ENCODE results near the gene RNF144B.

The RNF144B gene

DNA sequence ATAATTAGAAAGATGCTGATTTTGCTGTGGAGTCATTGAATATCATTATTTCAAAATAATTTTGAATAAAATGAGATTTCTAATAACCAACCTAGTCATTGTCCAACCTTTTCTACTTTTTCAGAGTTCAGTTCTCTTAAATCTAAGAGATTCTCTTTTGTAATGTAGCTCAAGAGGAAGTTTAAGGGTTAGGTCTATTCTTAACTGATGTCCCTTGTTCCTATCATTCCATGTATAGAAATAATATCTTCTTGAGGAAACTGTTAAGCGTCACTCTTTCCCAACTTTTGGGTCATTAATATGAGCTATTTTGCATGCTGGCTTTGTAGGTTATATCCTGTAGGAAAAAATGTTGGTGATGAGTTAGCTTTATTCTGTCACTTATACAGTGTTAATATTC, 27.0 kb downstream of the RNF144B start:
- H3K4me3 ChIP-seq (ENCODE audit: control insufficient read depth, low read depth, low read length), result no peak overlapping the region
- no peak for DNase-seq (ENCODE audit: low read depth)
- TF ChIP-seq, protein P1, sequence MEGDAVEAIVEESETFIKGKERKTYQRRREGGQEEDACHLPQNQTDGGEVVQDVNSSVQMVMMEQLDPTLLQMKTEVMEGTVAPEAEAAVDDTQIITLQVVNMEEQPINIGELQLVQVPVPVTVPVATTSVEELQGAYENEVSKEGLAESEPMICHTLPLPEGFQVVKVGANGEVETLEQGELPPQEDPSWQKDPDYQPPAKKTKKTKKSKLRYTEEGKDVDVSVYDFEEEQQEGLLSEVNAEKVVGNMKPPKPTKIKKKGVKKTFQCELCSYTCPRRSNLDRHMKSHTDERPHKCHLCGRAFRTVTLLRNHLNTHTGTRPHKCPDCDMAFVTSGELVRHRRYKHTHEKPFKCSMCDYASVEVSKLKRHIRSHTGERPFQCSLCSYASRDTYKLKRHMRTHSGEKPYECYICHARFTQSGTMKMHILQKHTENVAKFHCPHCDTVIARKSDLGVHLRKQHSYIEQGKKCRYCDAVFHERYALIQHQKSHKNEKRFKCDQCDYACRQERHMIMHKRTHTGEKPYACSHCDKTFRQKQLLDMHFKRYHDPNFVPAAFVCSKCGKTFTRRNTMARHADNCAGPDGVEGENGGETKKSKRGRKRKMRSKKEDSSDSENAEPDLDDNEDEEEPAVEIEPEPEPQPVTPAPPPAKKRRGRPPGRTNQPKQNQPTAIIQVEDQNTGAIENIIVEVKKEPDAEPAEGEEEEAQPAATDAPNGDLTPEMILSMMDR (IDR thresholded peaks at IDR 0.05; ENCODE audit: control insufficient read depth, insufficient read depth, low read depth, low read length, missing control alignments), result no peak

DNA sequence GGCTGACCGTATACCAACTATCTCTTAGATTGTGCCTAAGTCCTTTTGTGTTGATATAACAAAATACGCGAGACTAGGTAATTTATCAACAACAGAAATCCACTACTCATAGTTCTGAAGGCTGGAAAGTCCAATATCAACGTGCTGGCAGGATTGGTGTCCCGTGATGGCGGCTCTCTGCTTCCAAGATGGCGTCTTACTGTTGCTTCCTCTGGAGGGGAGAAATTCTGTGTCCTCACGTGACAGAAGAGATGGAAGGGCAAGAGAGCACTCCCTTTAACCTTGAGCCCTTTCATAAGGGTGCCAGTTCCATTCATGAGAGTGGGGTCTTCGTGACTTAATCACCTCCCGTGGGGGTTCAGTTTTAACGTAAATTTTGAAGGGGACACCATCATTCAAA, 28.1 kb downstream of the RNF144B start:
- no peak for DNase-seq (ENCODE audit: low read depth)
- H3K4me3 ChIP-seq (ENCODE audit: control insufficient read depth, low read depth, low read length), result no peak overlapping the region
- TF ChIP-seq, protein P1 (IDR thresholded peaks at IDR 0.05; ENCODE audit: control insufficient read depth, insufficient read depth, low read depth, low read length, missing control alignments), result no peak

DNA sequence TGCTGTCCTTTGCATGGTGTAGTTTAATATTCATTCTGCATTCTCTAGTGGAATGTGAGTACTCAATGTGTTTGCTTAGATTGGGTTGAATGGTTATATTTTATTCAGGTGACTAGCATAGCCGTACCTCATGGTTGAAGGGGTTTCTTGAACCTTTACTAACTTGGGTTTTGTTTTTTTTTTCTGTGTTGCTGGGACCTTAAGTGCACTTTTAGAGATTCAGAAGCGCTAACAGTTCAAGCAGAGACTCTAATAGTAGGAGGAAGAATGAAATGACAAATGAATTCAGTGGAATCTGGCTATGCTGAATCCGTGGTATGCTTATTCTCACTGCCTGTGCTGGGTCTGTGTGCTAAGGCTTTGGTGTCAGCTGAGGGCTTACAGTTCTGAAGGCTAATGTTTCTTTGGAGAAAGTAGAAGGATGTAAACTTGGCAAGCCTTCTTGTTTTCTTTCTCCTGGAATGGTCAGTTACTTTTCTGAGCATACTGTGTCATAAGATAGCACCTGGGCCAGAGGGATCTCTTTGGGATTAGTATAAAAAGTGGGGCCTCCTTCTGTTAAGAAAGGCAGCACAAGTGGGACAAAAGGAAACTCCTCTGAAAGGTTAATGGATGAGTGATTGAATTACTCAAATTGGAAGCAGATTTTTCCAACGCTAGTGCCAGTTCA, 28.7 kb downstream of the RNF144B start:
- H3K4me3 ChIP-seq (ENCODE audit: control insufficient read depth, low read depth, low read length), result no peak overlapping the region
- DNase-seq (ENCODE audit: low read depth), result no peak
- TF ChIP-seq, protein P1 (IDR thresholded peaks at IDR 0.05; ENCODE audit: control insufficient read depth, insufficient read depth, low read depth, low read length, missing control alignments), result no peak

DNA sequence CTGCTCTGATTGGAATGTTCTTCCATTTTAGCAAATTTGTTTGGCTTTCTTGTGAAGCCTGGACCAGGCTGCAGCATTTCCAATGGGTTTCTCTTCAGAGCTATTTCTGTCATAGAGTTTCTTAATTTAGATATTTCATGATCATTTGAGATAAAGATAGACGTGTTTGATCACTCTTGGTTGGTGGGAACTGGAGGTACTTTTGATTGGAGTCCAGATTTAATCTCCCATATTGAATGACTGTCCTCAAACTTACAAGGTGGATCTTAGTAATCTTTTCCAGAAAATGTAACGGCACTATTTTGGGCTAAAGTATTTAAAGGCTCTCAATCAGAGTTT, 29.2 kb downstream of the RNF144B start:
- DNase-seq (ENCODE audit: low read depth), result no peak
- no peak overlapping the region for H3K4me3 ChIP-seq (ENCODE audit: control insufficient read depth, low read depth, low read length)
- TF ChIP-seq, protein P1 (IDR thresholded peaks at IDR 0.05; ENCODE audit: control insufficient read depth, insufficient read depth, low read depth, low read length, missing control alignments), result no peak

DNA sequence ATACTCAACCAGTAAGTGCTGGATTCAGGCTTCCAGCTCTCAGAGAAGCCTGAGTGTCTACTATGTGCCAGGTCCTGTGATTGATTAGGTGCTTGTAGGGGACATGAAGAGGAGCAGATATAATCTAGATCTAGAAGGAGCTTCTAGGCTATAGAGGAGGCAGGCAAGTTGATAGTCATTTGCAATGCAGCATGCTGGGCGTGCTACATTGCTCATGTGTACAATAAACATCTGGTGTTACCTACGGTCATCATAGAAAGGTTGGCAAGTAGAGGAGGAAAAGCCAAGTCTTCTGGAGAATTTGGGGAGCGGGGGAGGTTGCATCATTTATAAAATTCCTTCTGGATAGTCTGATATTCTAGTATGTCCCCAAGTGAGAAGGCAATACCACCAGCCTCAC, 33.2 kb downstream of the RNF144B start:
- no peak for DNase-seq (ENCODE audit: low read depth)
- no peak overlapping the region for H3K4me3 ChIP-seq (ENCODE audit: control insufficient read depth, low read depth, low read length)
- TF ChIP-seq, protein P1 (IDR thresholded peaks at IDR 0.05; ENCODE audit: control insufficient read depth, insufficient read depth, low read depth, low read length, missing control alignments), result no peak

DNA sequence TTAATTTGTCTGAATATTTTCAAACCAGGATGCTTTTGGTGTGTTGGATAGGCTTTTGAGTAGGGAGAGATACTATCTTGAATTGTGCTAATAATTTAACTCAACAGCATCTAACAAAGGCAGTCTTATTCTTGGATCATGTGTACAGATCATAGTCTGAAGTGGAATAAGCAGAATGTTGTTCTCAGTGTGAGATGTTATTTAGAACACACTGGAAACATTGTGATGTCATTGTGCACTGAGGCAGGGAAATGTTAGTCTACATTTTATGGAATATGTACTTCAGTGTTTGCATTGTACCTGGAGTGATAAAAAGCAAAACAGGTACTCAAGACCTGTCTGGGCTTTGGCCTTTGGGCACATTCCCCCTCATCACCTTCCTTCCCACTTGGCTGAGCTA, 35.0 kb downstream of the RNF144B start:
- no peak overlapping the region for H3K4me3 ChIP-seq (ENCODE audit: control insufficient read depth, low read depth, low read length)
- no peak for DNase-seq (ENCODE audit: low read depth)
- TF ChIP-seq, protein P1 (IDR thresholded peaks at IDR 0.05; ENCODE audit: control insufficient read depth, insufficient read depth, low read depth, low read length, missing control alignments), result no peak

DNA sequence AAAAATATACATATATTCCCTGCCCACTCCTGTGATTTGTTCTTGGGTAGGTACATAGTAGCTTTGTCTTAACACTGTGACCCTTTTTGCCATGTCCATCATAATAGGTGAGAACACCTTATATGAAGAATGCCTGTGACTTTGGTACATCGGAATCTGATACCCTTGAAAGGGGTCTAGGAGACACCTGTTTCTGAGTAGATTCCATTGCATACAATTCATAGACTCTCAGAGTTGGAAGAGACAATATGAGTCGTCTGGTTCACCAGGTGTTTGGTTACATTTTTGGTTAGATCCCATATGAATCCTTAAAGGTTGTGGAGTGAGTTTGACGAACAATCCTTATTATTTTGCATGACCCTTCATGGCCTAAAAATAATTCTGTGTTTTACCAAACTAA, 36.3 kb downstream of the RNF144B start:
- TF ChIP-seq, protein P1 (IDR thresholded peaks at IDR 0.05; ENCODE audit: control insufficient read depth, insufficient read depth, low read depth, low read length, missing control alignments), result no peak
- no peak for DNase-seq (ENCODE audit: low read depth)
- no peak overlapping the region for H3K4me3 ChIP-seq (ENCODE audit: control insufficient read depth, low read depth, low read length)

Measured in AG09309 (cell line).